Anterior cingulate cortex (tissue), 58 donors: ENCODE results near the gene FEM1A.
"Not testable (repeated sequence)": the region's sequence is repeated elsewhere in the genome, so short reads cannot be mapped to it uniquely, and the experiment has no call there.

Experiments used
- DNase-seq, 58 donors: peaks; one replicate each; lab custom pipeline; 2025; lab: John Stamatoyannopoulos, UW

FEM1A gene

DNA sequence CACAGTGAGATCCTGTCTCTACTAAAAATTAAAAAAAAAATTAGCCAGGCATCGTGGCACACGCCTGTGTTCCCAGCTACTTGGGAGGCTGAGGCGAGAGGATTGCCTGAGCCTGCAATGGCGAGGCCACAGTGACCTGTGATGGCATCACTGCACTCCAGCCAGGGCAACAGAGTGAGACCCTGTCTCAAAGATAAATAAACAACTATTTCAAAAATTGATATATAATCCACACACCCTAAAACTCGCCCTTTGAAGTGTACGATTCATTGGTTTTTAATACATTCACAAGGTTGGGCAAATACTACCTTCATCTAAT is 52.1 kb downstream of the FEM1A start:
- no peak for DNase-seq

DNA sequence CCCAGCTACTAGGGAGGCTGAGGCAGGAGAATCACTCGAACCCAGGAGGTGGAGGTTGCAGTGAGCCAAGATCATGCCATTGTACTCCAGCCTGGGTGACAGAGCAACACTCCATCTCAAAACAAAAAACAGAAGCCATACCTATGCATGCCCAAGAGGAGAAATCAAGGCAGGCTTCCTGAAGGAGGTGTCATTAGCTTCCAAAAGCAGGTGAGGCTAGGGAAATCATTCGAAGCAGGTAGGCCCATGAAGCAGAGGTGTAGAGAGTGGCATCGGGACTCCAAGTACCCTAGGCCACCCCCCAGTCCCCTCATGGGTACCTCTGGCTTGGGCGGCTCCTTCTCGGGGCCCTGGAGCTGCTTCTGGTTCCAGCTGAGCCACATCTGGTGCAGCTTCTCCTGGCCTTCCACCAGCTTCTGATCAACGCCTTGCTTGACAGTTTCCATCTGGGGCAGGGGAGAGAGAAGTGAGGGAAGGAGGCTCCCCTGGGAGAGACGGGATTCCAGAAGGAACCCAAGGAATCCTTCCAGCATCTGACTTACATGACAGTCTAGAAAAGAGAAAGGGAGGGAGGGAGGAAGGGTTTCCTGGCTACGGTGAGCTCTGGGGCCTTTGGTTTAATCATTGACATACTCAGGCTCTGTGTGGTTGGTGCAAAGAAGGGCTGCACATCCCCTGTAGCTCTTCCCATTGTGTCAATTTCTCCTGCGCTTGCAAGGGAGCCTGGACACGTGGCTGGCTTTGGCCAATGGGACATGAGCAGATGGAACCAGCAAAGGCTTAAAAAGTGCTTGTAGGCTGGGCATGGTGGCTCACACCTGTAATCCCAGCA is 53.0 kb downstream of the FEM1A start:
- no peak for DNase-seq

DNA sequence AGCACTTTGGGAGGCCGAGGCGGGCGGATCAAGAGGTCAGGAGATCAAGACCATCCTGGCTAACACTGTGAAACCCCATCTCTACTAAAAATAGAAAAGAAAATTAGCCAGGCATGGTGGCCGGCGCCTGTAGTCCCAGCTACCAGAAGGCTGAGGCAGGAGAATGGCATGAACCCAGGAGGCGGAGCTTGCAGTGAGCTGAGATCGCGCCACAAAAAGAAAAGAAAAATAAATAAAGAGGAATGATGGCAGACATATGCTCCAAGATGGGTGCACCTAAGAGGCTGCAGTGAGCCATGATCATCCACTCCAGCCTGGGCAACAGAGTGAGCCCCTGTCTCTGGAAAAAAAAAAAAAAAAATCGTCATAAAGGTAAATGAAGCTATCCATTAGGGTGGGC is 54.4 kb downstream of the FEM1A start:
- not testable (repeated sequence) for DNase-seq

DNA sequence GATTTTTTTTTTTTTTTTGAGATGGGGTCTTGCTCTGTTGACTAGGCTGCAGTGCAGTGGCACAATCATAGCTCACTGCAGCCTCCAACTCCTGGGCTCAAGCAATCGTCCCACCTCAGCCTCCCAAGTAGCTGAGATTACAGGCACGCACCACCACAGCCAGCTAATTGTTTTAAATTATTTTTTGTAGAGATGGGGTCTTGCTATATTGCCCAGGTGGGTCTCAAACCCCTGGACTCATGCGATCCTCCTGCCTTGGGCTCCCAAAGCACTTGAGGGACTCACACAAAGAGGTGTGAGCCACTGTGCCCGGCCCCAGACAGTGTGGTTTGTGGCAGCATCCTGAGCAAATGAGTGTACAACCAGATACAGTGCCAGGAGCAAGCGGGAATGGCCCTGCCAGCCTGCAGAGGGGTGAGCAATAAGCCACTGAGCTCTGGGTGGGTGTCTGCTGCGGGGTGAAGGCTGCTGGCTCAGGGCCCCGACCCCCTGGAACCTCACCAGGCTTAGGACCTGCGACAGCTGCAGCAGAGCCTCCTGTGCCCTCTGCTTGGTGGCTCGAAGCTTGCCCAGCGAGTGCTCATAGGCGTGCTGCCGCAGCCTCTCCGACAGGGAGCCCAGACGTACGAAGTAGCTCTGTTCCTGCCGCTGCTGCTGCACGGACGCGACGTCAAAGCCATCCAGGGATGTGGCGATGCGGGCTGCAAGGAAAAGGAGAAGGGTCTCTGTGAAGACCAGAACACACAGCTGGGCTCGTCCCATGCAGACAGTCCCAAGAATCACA is 55.8 kb downstream of the FEM1A start:
- no peak for DNase-seq

DNA sequence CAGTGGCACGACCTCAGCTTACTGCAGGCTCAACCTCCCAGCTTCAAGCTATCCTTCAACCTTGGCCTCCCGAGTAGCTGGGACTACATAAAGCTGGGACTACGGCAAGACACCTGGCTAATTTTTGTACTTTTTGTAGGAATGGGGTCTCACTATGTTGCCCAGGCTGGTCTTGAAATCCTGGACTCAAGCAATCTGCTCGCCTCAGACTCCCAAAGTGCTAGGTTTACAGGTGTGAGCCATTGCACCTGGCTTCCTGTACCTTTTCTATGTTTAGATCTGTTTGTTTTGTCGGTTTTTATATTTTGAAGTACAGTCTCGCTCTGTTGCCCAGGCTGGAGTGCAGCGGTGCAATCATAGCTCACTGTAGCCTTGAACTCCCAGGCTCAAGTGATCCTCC is 57.5 kb downstream of the FEM1A start:
- no peak for DNase-seq
